ENCODE results near the gene ZNF750. TPM values are rescaled to one million over a fixed set of nuclear protein-coding genes. Genes with fewer than 3 reads are reported as not detected.

ZNF750 gene
- total and polyA plus RNA-seq, 4 donors = 0.02 to 0.08 TPM; not detected in 2

DNA sequence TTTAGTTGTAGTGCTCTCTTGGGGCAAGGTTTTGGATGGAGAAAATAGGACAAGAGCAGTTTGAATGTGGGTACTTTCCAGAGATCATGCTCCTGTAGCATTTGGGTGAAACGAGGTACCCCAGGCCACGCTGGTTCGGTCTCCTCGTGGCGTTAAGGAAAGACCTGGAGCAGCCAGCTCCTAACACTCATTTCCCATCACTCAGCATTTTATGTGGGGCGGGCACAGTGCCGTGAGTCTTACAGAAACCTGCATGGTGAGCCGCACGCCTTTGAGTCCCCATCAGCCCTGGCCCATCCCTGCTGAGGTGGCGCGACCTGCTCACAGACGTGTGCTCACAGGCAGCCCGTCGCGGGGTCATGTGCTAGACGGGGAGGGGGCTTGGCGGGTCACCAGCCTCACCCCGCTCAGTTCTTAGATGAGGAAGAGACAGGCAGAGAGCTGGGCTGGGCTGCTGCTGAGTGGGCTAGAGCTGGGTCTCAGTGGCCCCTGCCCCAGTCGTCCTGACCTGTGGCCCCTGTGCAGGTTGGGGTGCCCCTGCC lies 50.7 kb downstream of the ZNF750 start:
- WGBS = 97% methylated on average over 19 of the region's 19 CpGs
- TF ChIP-seq RXRA (IDR thresholded peaks at IDR 0.05) (no peak), RAD21 (IDR thresholded peaks at IDR 0.05) (no peak), HNF4G (IDR thresholded peaks at IDR 0.05) (no peak), FOXA1 (IDR thresholded peaks at IDR 0.05) (no peak), JUND (IDR thresholded peaks at IDR 0.05) (no peak), YY1 (IDR thresholded peaks at IDR 0.05) (no peak), EGR1 (IDR thresholded peaks at IDR 0.05; ENCODE audit: low read depth in 2 of 2) (no peak), CTCF (IDR thresholded peaks at IDR 0.05; ENCODE audit: low read depth, low read length, missing input control) (no peak), REST (IDR thresholded peaks at IDR 0.05) (no peak), ATF3 (IDR thresholded peaks at IDR 0.05) (no peak), FOXA2 (IDR thresholded peaks at IDR 0.05) (no peak), HNF4A (conservative IDR thresholded peaks at IDR 0.05) (no peak), TAF1 (conservative IDR thresholded peaks at IDR 0.05) (no peak), NR2F2 (IDR thresholded peaks at IDR 0.05) (no peak), SP1 (IDR thresholded peaks at IDR 0.05) (no peak)
- TF ChIP-seq, protein P1, sequence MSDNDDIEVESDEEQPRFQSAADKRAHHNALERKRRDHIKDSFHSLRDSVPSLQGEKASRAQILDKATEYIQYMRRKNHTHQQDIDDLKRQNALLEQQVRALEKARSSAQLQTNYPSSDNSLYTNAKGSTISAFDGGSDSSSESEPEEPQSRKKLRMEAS (IDR thresholded peaks at IDR 0.05) = no peak
- TF ChIP-seq, protein P2, sequence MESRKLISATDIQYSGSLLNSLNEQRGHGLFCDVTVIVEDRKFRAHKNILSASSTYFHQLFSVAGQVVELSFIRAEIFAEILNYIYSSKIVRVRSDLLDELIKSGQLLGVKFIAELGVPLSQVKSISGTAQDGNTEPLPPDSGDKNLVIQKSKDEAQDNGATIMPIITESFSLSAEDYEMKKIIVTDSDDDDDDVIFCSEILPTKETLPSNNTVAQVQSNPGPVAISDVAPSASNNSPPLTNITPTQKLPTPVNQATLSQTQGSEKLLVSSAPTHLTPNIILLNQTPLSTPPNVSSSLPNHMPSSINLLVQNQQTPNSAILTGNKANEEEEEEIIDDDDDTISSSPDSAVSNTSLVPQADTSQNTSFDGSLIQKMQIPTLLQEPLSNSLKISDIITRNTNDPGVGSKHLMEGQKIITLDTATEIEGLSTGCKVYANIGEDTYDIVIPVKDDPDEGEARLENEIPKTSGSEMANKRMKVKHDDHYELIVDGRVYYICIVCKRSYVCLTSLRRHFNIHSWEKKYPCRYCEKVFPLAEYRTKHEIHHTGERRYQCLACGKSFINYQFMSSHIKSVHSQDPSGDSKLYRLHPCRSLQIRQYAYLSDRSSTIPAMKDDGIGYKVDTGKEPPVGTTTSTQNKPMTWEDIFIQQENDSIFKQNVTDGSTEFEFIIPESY (IDR thresholded peaks at IDR 0.05) = no peak
- H3K4me1 ChIP-seq (ENCODE audit: control insufficient read depth in 4 of 4, insufficient read depth in 4 of 4, low read length in 3 of 4) = no peaks in the 10 kb centered on the region
- no peak for DNase-seq (ENCODE audit: low spot score)
- H3K27ac ChIP-seq (ENCODE audit: low read depth in 1 of 2, low read length in 2 of 2) = no peak overlapping the region
- H3K9me3 ChIP-seq (ENCODE audit: control insufficient read depth in 4 of 4, low read length in 3 of 4) = no peaks in the 10 kb centered on the region
- no peak overlapping the region for H3K9ac ChIP-seq (ENCODE audit: low read depth in 1 of 2, low read length in 2 of 2)
- H3K27me3 ChIP-seq (ENCODE audit: control insufficient read depth in 4 of 4, insufficient read depth in 4 of 4, low read length in 3 of 4) = no peaks in the 10 kb centered on the region
- H3K4me3 ChIP-seq (ENCODE audit: low read depth in 1 of 3, low read length in 3 of 3) = no peak overlapping the region
- peaks cover 0 to 2% (median 0%) of the 10 kb centered on the region in 4 donors for H3K36me3 ChIP-seq (ENCODE audit: control insufficient read depth in 4 of 4, insufficient read depth in 3 of 4, low read depth in 1 of 4, low read length in 3 of 4)
